Hematopoietic multipotent progenitor cell treated with erythropoietin and hydrocortisone succinate and interleukin-3 and kit ligand, for 8 days (in vitro differentiated cells): ENCODE results near the gene D2HGDH.
"Not testable (repeated sequence)": the region's sequence is repeated elsewhere in the genome, so short reads cannot be mapped to it uniquely, and the experiment has no call there.

Experiments used
- DNase-seq: peaks from one replicate; pipeline ENCODE4 v3.0.0-alpha.2; 2015

Gene D2HGDH

DNA sequence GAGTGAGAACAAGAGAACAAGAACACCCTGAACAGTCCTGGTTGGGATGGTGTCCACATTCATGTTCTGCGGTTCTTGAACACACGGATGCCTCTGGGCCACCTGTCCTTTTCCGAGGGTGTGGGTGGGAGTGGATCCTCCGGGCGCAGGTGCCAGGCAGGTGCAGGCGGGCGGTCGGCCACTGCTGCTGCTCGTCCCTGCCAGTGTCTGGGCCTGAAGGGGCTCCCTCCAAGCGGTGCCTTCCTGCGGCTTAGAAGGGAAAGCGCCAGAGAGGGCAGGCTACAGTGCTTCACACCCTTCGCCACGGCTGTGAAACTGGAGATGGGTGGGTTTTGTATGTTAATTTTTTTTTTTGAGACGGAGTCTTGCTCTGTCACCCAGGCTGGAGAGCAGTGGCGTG lies 8.0 kb upstream of the D2HGDH start:
- DNase-seq = no peak

DNA sequence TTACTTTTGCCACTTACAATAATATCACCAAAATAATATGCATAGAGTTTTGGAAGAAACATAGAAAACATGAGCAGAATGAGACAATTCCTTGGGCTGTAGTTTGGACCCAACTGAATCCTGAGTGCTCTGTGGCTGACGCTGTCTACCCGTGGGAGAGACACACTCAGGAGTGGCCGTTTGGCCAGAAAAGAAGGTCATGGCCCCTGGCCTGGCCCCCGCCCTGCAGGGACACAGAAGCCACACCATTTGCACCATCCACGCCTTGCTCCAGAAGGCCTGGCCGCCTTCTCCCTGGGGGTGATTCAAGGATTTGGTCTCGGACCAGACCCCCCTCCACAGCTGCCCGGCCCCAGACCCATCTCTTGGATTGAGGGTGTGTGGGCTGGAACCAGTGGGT lies 6.4 kb upstream of the D2HGDH start:
- DNase-seq = no peak

DNA sequence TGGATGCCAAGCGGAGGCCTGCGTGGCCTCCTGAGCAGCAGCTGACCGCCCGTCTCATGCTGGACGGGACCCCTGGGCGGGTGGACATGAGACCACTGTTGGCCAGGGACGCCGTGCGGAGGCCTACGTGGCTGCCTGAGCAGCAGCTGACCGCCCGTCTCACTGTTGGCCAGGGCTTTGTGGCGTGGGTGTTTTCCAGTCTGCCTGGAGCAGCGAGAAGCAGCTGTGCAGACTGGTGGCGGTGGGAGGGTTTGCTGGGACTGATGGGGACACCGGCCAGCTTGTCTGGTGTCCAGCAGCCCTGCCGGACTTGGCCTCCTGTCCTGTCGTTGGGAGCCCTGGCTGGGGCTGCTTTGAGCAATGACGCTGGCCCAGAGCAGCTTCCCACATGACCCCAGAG lies 5.8 kb upstream of the D2HGDH start:
- DNase-seq = no peak

DNA sequence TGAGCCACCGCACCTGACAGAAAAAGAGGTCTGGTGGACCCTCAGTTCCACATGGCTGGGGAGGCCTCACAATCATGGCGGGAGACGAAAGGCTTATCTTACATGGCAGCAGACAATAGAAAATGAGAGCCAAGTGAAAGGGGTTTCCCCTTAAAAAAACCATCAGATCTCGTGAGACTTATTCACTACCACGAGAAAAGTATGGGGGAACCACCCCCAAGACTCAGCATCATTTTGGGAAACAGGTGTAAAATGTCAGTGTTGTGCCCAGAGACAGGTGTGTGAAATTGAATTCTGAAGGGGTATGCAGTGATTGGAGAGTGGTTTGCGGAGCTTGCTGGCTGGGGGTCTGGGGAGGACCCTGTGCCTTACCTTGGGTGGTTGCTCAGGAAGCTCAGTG lies 4.6 kb upstream of the D2HGDH start:
- no peak for DNase-seq

DNA sequence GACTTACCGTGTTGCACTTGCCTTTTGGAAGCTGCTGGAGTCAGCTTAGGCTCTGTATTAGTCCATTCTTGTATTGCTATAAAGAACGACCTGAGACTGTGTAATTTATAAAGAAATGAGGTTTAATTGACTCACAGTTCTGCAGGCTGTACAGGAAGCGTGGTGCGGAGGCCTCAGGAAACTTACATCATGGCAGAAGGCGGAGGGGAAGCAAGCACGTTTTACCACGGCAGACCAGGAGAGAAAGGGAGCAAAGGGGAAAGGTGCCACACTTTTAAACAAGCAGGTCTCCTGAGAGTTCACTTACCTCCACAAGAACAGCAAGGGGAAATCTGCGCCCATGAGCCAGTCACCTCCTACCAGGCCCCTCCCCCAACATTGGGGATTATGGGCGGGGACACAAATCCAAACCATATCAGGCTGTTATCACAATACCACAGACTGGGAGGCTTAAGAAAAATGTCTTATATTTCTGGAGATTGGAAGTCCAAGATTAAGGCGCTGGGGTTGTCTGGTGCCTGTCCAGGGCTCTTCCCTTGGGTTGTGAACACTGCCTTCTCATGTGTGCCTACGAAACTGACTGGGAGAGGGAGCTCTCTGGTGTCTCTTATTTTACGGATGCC lies 3.6 kb upstream of the D2HGDH start:
- peak; percentile 63 for DNase-seq

DNA sequence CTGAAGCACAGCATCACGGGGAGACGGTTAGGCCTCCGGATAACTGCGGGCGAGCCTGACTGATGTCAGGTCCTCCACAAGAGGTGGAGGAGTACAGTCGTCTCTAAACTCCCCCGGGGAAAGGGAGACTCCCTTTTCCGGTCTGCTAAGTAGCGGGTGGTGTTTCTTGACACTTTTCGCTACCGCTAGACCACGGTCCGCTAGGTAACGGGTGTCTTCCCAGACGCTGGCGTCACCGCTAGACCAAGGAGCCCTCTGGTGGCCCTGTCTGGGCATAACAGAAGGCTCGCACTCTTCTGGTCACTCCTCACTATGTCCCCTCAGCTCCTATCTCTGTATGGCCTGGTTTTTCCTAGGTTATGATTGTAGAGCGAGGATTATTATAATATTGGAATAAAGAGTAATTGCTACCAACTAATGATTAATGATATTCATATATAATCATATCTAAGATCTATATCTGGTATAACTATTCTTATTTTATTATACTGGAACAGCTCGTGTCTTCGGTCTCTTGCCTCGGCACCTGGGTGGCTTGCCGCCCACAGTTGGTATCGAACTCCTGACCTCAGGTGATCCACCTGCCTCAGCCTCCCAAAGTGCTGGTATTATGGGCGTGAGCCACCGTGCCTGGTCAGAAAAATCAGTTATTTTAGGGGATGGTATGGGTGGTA lies 1.8 kb upstream of the D2HGDH start:
- peak; percentile 65 for DNase-seq

DNA sequence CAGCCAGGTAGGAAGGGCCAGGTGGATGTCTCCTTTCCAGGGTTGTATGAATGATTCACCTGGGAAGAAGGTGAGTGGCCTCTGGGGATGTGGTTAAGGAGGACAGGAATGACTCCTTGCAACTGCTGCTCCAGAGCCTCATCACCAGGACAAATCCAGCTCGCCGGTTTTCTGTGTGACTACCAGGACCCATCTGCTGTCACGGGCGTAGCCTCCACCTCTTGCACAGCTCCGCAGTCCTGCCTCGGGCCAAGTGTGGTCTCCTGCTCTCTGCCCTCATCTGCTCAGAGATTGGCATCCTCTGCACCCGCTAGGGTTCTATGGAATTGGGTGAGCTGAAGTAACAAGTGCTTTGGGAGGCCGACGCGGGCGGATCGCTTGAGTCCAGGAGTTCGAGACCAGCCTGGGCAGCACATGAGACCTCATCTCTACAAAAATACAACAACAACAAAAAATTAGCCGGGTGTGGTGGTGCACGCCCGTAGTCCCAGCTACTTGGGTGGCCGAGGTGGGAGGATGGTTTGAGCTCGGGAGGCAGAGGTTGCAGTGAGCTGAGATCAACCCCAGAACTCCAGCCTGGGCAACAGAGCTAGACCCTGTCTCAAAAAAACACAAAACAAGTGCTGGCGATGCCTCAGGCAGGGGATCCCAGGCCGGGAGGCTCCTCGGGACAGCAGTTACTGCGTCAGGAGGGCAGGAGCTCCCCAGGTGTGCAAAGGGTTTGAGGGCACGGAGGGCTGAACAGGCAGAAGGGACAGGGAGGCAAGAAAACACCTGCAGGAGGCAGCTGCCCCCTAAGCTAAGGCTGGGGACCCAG lies 831 bp upstream of the D2HGDH start:
- no peak for DNase-seq

DNA sequence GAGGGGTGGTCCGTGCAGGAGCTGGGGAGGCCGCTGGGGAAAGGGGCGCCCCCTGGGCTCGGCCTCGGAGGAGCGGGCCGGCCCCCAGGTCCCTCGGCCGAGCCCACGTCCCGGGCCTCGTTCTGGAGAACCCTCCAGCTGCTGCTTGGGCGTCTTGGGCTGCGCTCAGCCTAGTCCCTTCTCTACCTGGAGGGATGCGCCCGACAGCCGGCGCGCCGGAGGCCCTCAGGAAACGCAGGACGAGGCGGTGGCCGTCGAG lies 293 bp upstream of the D2HGDH start:
- no peak for DNase-seq

DNA sequence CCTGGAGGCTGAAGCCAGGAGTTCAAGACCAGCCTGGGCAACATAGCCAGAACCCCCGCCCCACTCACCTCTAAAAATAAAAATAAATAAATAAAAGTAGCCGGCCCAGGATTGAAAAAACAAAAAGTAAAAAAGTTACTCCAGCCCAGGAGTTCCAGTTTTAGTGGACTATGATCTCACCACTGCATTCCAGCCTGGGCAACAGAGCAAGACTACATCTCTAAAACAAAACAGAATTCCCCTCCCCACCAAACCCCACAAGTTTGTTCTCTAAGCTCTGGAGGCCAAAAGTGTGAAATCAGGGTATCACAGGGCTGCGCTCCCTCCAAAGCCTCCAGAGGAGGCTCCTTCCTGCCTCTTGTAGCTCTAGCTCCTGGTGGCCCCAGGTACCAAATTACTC lies 1.7 kb downstream of the D2HGDH start:
- no peak for DNase-seq

DNA sequence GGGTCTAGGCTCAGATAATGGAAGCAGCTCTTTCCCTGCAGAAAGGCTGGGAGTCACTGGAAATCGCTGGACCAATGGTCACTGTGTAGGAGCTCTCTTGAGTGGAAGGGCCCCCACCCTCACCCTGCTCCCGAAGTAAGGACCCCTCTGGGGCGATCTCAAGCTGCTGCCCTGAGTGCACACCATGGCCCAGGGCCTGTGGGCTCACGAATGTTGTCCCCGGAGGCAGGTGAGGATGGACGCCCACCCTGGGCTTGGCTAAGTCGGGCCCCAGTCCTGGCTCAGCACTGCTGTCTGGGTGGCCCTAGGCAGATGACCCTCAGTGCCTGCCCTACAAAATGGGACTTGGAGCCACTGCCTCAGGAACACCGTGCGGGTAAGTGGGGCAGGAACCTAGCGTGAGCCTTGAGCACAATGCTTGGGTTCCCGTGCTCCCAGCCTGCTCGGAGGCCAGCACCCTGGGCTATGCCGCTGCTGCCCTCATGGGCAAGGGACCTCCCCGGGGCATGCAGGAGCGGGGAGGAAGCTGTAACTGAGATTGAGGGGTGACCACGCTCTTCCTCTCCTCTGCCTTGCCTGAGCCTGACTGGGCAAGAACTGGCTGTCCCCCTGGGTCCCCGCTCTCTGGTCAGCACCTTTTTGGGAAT lies 3.7 kb downstream of the D2HGDH start:
- DNase-seq = no peak

DNA sequence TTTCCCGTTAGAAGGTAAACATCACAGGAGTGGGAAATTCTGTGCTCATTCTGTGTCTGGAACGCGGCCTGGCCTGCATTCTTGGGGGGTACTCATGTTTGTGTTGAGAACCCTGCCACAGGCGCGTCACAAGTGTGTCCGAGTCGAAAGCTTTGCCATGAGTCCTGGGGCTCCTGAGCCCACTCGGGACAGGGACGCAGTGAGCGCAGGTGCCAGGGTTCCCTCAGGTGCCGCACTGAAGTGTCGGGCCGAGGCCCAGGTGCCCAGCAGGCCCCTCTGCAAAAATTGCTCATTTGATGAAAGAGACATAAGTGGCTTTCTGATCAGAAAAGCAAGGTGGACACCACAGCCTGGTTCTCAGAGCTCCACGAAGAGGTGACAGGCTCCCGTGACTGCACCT lies 4.7 kb downstream of the D2HGDH start:
- no peak for DNase-seq

DNA sequence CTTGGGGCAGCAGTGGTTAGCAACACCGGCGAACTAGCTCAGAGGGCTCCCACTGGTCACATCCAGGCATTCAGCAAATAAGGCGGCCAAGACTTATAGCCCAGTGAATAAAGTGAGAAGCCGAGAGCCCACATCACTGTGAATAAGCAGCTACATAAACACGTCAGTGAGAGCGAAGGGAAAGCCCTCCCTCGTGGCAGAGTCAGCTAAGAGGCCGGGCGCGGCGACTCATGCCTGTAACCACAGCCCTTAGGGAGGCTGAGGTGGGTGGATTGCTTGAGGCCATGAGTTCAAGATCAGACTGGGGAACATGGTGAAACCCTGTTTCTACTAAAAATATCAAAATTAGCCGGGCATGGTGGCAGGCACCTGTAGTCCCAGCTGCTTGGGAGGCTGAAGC lies 5.2 kb downstream of the D2HGDH start:
- no peak for DNase-seq

DNA sequence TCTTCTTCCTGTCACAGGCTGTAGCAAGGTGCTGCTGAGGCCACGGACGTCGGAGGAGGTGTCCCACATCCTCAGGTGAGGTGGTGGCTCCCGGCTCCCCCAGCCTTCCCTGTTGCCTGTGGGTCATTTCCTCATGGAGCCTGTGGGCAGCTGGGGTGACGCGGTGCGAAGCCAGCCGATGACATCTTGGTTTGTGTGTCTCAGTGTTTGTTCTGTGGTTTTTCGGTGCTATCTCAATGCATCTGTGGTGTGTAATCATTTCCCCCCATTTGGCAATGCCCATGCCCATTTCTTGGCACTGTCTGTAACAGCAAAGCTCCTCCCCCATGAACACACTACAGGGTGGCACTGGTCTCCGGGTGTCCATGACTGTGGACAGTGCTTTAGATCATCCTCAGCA lies 6.6 kb downstream of the D2HGDH start:
- peak; percentile 86 for DNase-seq

DNA sequence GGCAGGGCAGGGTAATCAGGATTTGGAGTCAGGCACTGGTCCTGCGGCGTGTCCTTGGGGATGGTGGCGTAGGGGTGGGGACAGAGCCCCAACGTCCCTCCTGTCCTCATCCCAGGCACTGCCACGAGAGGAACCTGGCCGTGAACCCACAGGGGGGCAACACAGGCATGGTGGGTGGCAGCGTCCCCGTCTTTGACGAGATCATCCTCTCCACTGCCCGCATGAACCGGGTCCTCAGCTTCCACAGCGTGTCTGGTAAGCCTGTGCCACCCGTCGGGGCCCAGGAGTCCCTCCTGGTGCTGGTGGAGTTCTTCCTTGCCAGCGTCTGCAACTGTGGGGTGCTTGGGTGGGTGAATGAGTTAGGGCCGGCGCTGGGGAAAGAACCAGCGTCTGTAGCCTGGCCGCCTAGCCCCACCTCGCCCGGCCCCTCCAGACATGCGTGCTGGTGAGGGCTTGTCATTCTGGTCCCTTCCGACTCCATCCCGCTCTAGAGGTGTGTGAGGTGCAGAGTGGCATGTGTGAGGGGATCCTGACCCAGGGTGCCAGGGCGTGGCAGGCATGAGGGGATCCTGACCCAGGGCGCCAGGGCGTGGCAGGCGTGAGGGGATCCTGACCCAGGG lies 8.0 kb downstream of the D2HGDH start:
- no peak for DNase-seq

DNA sequence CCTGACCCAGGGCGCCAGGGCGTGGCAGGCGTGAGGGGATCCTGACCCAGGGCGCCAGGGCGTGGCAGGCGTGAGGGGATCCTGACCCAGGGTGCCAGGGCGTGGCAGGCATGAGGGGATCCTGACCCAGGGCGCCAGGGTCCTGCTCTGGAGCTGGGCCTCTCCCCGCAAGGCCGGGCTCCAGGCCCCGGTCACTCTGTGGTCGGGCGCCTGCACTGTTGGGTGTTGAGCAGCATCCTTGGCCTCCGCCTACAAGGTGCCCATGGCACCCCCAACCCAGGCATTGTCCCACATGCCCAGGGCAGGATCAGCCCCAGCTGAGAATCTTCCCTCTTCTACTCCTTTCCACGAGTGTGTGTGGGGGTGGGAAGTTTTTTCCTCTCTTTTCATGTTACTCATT lies 8.6 kb downstream of the D2HGDH start:
- DNase-seq = not testable (repeated sequence)

DNA sequence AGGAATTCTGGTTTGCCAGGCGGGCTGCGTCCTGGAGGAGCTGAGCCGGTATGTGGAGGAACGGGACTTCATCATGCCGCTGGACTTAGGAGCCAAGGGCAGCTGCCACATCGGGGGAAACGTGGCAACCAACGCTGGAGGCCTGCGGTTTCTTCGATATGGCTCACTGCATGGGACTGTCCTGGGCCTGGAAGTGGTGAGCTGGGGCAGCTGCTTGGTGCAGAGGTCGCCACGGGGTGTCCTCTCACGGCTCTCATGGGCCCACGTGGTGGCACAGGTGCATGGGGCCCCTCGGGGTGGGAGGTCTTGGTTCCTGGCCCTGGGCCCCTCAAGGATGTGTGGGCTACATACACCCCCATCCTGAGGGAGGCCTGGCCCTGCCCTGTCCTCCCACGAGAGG lies 9.2 kb downstream of the D2HGDH start:
- DNase-seq = no peak

DNA sequence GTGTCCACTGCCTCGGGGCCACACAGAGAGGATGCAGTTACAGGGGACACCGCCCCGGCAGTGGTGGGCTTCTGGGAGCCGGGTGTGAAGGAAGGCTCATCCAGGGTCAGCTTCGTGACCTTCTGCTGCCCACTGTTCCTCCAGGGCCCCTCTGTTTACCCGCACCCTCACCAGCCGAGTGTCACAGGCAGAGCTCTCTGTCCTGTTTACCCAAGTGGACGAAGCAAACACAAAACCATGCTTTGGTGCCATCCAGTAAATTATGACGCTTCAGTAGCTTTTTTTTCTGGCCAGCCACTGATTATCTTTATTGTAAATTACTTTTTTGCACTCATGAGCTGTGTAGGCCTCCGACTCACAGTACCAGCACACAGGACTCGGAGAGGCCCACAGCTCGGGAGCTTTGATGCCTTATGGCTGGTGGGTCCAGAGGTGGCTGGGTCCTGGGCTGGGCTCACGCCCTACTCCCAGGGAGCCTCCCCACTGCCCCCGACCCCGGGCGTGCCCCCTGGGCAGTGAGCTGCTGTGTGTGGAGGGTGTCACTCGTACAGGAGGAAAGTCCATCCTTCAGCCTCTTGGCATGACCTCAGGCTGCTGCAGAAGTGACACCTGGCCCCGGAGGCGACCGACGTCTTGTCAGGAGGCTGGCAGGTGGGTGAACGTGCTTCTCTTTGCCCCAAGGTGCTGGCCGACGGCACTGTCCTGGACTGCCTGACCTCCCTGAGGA lies 9.8 kb downstream of the D2HGDH start:
- no peak for DNase-seq

DNA sequence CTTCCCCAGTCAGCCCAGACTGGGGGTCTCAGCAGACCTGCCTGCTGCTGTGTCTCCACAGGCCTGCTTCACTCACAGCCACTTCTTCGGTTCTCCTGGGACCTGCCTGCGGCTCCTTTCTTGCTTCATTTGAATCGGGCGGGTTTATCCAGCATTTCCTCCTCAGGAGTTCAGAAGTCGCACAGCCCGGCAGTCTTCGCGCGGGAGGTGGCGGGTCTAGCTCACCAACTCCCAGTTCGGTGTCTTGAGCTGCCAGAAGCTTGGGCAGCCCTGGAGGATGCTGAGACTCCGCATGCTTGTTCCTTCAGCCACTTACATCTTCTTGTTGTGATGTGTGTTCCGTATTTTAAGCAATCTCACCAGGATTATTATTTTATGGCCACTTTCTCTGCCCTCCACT lies 10.8 kb downstream of the D2HGDH start:
- no peak for DNase-seq

DNA sequence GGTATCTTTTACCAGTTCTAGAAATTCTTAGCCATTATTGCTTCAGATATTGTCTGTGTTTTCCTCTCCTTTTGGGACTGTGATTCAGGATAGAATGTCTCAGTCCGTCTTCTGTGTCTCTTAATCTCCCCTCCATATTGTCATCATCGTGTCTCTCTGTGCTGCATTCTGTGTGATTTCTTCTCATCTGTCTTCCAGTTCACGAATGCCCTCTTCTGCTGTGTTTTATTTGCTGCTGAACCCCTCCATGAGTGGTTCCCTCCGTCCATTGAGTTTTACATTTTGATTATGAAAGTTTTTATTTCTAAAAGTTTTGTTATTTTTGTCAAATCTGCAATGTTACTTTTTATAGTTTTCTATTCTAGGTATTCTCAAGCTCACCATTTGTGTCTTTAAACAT lies 11.7 kb downstream of the D2HGDH start:
- DNase-seq = no peak

DNA sequence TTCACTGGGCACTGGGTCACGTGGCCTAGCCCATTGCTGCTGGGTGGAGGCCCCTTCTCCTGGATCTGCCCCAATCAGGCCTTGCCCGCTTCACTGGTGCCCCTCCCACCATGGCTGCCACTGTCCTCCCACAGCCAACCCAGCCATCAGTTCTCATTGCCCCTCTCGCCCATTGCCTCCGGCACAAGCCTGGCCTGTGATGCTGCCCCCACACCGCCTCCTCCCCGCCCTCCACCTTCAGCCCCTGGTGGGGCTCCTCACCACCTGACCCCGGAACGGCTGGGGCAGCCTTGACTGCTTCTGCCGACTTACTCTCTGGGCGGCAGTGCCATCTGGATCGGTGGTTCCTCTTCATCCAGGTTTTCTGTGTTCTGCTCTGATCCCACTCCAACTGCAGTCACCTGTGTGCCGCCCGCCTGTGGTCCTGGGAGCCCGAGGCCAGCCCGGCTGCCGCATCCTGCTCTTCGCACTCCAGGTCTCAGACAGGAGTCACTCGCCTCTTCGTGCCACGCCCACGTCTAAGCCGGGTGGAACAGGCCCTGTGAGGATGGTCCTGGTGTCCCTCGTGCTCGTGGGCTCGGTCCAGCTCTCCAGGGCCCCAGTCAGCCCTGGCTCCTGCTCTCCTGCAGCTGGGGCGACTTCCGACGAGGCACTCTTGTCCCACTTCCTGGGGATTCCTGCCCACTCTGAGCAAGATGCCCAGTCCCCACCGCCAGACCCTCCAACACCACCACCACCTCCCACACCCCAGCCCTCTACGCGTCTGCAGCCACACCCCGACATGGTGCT lies 14.2 kb downstream of the D2HGDH start:
- no peak for DNase-seq

DNA sequence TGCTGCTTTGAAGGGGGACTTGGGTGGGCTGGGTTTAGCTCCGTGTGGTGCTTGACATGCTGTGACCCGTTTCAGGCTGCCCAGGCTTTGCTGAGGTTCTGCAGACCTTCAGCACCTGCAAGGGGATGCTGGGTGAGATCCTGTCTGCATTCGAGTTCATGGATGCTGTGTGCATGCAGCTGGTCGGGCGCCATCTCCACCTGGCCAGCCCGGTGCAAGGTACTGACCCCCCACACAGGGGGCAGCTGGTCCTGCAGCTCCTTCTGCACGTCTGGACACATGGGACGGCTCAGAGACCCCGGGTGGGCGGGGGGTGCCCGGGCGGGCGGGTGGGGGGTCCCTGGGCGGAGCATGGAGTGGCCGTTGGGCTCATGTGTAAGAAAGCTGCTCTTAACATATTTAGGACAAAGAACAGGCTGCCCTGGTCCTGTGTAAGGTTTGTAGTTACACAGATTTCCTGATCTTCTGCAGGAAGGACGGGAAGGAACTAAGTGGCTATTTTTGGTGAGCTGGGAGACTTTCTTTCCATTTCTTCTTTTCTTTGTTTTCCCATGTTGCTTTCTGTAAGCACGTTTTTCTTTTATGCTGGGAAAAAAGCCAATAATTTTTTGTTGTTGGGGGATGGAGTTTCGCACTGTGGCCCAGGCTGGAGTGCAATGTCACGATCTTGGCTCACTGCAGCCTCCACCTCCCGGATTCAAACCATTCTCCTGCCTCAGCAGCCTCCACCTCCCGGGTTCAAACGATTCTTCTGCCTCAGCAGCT lies 15.8 kb downstream of the D2HGDH start:
- no peak for DNase-seq
